GM18526 (cell line): Measurements from ENCODE around the gene ZNF296.

ENCODE experiments used
- POLR2A ChIP-seq: IDR thresholded peaks from 3 replicates; pipeline ENCODE4 v1.6.1; 2011; ENCODE audit not compliant: insufficient read length; ENCODE audit errors: extremely low read depth

The ZNF296 gene

GRCh38 chr19:45107621-45108150 lies 31.4 kb upstream of the ZNF296 start:
- no peak for TF ChIP-seq POLR2A

GRCh38 chr19:45104658-45105349 lies 28.5 kb upstream of the ZNF296 start:
- no peak for TF ChIP-seq POLR2A

DNA sequence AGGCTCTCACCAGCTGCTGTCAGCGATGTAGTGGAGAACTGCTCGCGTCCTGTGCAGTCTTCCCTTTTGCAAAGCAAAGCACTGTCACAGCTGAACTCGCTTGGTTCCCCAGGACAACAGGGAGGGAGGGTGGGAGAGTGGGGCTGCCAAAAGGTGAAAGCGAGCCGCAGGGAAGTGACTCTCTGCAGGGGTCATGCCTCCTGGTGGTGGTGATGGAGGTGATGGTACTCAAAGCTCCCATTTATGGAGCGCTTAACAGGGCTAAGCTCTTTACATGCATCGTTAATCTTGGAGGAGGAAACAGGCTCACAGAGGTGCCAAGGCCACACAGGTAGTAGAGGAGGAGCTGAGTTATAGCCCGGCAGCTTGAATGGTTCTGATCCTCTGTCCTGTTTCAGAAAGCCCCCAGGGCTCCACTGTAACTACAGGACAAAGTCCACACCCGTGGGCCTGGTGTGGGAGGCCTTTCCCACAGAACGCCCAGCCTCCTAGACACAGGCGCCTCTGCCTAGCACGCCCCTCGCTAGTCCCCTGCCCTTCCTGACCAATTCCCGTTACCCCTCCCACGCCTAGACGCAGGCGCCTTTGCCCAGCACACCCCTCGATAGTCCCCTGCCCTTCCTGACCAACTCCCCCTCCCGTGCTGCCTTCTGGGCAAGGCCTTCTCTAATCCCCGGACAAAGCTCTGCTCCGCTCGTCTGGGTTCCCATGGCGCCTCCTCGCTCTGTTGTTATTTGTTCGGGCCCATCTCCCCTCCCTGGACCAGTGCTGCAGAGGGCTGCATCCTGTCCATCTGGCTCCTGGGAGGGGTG lies 27.4 kb upstream of the ZNF296 start:
- no peak for TF ChIP-seq POLR2A

DNA sequence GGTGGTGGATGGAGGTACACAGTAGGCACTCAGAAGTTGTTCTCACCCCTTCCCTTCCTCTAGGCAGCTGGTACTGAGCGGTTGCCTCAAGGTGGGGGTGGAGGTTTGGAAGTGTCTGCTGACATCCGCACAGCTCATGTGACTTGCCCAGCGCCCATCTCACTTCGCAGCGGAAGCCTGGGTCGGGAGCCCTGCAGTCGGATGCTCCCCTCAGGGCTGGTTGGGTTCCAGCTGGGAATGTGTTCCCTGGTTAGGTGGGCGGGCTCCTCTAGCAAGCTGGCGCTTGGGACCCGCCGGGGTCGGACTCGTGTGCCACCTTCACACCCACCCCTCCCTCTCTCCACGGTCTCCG lies 26.9 kb upstream of the ZNF296 start:
- no peak for TF ChIP-seq POLR2A

- TF ChIP-seq POLR2A = no peak
Measured at GRCh38 chr19:45102481-45102880, 26.2 kb upstream of the ZNF296 start.

- TF ChIP-seq POLR2A = no peak
Measured at GRCh38 chr19:45101806-45102205, 25.5 kb upstream of the ZNF296 start.

DNA sequence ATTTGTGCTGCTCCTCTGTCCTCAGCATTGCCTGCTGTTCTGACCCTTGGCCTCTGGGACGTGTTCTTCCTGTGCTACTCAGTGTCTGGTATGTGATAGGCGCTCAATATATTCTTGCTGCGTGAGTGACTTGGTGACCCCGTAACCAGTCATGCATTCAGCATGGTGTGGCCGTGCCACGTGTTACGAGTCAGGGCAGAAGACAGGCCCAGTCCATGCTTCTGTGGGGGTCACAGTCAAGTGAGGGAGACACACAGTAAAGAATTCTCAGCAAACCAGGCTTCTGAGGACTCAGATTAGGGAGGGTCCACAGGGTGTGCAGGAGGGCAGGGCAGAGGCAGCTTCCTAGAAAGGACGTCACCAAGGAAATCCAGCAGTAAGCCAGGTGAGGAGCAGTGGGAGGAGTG lies 24.6 kb upstream of the ZNF296 start:
- TF ChIP-seq POLR2A = no peak

DNA sequence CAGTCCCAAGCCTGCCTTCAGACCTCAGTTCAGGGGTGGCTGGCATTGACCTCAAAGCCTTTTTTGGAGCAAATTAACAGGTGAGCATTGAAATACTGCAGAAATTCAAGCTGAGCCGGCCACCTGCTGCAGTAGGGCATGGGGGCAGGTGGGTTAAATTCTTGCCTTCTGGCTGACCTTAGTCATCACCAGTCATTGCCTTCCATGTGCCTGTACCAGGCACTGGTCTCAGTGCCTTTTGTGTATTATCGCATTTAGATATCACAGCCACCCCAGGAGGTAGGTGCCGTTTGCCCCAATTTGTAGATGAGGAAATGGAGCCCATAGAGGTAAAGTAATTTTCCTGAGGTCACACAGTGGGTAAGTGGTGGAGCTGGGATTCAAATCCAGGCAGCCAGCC lies 23.9 kb upstream of the ZNF296 start:
- TF ChIP-seq POLR2A = no peak

DNA sequence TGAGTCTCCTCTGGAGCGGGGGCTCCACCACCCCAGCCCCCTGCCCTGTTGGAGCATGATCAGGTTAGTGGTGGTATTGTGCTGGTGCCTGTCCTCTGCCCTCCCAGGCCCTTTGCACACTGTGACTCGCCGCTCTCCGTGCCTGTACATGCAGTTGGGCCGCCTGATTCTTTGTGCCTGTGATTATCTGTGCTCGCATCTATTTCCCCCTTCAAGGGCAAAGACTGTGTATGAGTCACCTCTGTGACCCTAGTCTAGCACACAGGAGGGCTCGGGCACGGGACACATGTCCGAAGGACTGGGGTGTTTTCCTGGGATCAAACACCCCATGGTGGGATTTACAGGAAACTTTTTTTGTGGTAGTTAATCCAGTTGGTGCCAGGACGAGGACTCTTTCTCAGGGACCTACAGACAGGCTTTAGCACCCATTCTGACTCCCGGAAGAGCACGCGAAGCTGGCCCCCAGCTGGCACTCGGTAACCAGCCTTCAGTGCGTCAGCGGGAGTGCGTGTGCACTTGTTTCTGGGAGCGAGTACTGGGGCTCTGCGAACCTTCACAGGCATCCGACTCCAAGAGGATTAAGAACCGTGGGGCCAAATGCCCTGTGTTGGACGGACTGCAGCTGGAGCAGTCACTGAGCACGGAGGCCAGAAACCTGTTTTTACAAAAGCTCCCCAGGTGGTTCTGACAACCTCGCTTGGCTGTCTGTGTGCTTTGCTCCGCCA lies 23.4 kb upstream of the ZNF296 start:
- no peak for TF ChIP-seq POLR2A

DNA sequence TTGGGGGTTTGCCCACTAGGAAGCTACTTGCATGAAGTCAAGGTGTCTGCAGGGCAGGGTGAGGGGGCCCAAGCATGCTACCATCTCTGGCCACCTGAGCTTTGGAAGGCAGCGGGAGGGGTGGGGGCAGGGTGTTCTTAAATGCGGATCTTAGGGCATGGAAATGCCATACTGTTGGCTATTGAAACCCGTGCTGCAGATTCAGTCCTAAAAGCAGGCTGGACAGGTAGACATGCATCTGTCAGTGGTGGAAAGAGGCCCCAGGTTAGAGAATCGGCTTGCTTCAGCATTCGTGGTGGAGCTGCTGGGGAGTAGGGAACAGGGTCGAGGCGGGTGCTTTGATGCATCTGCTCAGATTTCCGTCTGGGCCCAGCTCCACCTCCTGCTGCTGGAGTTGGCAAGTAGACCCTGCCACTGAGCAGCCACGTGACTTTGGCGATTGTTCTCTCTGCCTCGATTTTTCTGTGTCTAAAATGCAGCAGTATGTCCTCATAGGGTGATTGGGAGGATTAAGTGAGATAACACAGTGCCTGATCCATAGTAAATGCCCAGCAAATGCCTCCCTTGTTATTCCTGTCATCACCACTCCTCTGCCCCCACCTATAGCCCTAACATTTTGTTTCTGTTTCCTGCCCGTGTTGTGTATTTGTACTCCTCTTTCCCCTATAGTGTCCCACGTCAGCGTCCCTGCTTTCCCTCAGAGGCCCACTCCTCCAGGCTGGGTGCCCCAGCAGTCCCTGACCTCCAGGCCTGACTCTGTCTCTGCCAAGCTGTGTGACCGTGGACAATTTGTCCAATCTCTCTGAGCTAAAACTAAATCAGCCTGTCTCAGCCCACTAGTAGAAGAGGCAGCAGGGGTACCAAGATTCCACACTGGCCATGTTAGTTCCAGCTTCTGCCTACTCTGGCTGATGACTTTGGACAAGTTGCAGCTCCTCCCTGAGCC lies 22.5 kb upstream of the ZNF296 start:
- TF ChIP-seq POLR2A = no peak

DNA sequence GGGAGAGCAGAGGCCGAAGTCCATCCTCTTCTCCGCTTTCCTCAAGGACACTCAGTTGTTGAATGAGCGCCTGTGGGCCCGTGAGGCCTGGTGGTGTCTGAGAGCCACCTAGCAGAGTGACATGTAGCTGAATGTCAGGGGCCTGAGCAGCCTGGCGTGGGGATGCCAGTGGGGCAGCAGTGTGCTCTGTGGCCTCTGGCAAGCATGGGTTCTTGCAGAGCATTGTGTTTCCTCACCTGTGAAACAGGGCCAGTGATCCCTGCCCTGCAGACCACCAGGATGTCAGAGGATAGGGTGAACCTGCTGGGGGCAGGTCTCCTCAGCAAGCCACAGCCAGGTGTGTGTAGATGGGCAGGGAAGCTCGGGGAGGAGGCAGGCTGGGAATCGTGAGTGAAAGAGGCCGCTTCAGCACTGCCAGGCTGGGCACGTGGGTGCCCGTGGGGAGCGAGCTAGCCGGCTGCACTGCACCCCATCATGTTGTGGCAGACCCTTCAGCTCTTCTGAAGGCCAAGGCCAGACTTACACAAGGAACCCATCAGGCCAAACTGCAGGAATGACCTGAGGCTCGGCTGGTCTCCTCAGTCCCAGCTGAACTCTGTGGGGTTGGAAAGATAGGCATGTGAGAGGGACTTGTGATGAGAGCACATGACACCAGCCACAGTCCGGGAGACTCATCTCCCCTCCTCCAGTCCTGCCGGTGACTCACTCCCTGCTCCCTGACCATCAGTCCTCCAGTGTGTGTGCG lies 21.7 kb upstream of the ZNF296 start:
- no peak for TF ChIP-seq POLR2A

DNA sequence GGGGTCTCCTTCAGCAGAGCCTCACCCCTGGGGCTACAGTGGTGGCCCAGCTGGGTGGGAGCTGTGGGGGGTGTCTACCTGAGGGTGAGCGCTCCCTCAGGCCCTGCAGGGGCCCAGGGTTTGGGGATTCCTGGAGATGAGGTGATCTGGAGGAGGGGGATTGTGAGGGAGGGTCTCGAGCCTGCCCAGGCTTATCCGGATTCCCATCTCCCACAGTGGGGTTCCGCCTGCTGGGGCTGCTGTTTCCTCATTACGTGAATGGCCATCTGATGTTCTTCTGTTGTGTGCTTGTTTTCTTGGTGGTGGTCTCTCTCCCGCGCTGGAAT lies 21.1 kb upstream of the ZNF296 start:
- TF ChIP-seq POLR2A = no peak

- TF ChIP-seq POLR2A = no peak
Measured at GRCh38 chr19:45096700-45097099, 20.4 kb upstream of the ZNF296 start.
